Measurements from ENCODE around the gene SS18L1. TPM values are rescaled to one million over a fixed set of nuclear protein-coding genes. Genes with fewer than 3 reads are reported as not detected.

Gene SS18L1
- total RNA-seq, 1 experiment from 2014 or later, result 28.1 TPM

GRCh38 chr20:62101078-62101477 lies 42.5 kb upstream of the SS18L1 start:
- TF ChIP-seq, protein P1, sequence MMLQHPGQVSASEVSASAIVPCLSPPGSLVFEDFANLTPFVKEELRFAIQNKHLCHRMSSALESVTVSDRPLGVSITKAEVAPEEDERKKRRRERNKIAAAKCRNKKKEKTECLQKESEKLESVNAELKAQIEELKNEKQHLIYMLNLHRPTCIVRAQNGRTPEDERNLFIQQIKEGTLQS (IDR thresholded peaks at IDR 0.05), result no peak
- TF ChIP-seq ZNF274 (IDR thresholded peaks at IDR 0.05; ENCODE audit: low read depth, low read length), result no peak
- TF ChIP-seq EZH2phosphoT487 (IDR thresholded peaks at IDR 0.05; ENCODE audit: borderline replicate concordance), result no peak
- TF ChIP-seq, protein P2, sequence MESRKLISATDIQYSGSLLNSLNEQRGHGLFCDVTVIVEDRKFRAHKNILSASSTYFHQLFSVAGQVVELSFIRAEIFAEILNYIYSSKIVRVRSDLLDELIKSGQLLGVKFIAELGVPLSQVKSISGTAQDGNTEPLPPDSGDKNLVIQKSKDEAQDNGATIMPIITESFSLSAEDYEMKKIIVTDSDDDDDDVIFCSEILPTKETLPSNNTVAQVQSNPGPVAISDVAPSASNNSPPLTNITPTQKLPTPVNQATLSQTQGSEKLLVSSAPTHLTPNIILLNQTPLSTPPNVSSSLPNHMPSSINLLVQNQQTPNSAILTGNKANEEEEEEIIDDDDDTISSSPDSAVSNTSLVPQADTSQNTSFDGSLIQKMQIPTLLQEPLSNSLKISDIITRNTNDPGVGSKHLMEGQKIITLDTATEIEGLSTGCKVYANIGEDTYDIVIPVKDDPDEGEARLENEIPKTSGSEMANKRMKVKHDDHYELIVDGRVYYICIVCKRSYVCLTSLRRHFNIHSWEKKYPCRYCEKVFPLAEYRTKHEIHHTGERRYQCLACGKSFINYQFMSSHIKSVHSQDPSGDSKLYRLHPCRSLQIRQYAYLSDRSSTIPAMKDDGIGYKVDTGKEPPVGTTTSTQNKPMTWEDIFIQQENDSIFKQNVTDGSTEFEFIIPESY (IDR thresholded peaks at IDR 0.05; ENCODE audit: extremely low read depth, insufficient replicate concordance, low read length), result no peak
- no peak for TF ChIP-seq POLR2A (IDR thresholded peaks at IDR 0.05; ENCODE audit: borderline replicate concordance, extremely low read depth, insufficient read depth, insufficient read length)
- TF ChIP-seq RAD21 (IDR thresholded peaks at IDR 0.05; ENCODE audit: low read depth), result no peak
- no peak for TF ChIP-seq SRF (IDR thresholded peaks at IDR 0.05; ENCODE audit: low read depth)
- TF ChIP-seq POLR2AphosphoS5 (IDR thresholded peaks at IDR 0.05; ENCODE audit: low read depth, low read length), result no peak
- TF ChIP-seq JUND (IDR thresholded peaks at IDR 0.05), result no peak
- TF ChIP-seq, protein P3, sequence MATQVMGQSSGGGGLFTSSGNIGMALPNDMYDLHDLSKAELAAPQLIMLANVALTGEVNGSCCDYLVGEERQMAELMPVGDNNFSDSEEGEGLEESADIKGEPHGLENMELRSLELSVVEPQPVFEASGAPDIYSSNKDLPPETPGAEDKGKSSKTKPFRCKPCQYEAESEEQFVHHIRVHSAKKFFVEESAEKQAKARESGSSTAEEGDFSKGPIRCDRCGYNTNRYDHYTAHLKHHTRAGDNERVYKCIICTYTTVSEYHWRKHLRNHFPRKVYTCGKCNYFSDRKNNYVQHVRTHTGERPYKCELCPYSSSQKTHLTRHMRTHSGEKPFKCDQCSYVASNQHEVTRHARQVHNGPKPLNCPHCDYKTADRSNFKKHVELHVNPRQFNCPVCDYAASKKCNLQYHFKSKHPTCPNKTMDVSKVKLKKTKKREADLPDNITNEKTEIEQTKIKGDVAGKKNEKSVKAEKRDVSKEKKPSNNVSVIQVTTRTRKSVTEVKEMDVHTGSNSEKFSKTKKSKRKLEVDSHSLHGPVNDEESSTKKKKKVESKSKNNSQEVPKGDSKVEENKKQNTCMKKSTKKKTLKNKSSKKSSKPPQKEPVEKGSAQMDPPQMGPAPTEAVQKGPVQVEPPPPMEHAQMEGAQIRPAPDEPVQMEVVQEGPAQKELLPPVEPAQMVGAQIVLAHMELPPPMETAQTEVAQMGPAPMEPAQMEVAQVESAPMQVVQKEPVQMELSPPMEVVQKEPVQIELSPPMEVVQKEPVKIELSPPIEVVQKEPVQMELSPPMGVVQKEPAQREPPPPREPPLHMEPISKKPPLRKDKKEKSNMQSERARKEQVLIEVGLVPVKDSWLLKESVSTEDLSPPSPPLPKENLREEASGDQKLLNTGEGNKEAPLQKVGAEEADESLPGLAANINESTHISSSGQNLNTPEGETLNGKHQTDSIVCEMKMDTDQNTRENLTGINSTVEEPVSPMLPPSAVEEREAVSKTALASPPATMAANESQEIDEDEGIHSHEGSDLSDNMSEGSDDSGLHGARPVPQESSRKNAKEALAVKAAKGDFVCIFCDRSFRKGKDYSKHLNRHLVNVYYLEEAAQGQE (IDR thresholded peaks at IDR 0.05; ENCODE audit: low read depth), result no peak
- no peak overlapping the region for H2AFZ ChIP-seq (ENCODE audit: low read depth, low read length, poor library complexity, severe bottlenecking)
- ChIA-PET POLR2A (no interaction called here), RAD21 (ENCODE audit: low non-redundant PET in 1 of 2, low total read pairs in 2 of 2, uncharacterized antibody in 2 of 2, unreplicated experiment in 2 of 2) (no interaction called here), CTCF (no interaction called here)
- H3K36me3 ChIP-seq (ENCODE audit: control insufficient read depth in 1 of 2, insufficient read depth in 2 of 2, low read length in 2 of 2), result no peaks in the 10 kb centered on the region
- H3K79me2 ChIP-seq (ENCODE audit: insufficient read depth, low read length), result no peaks in the 10 kb centered on the region
- no peak overlapping the region for H3K4me2 ChIP-seq (ENCODE audit: low read length)
- peaks cover 0 to 7% of the 10 kb centered on the region in 2 experiments; a peak in 2 of 4 replicates for H3K4me1 ChIP-seq (ENCODE audit: control insufficient read depth in 1 of 2, insufficient read depth in 2 of 2, low read length in 2 of 2)
- no peak for ATAC-seq
- no peaks in the 10 kb centered on the region for H4K20me1 ChIP-seq (ENCODE audit: insufficient read depth)
- no peak overlapping the region for H3K27ac ChIP-seq (ENCODE audit: low read depth, low read length)
- no peaks in the 10 kb centered on the region for H3K9me3 ChIP-seq (ENCODE audit: control insufficient read depth in 1 of 2, insufficient read depth in 1 of 2, low read depth in 1 of 2, low read length in 2 of 2)
- H3K27me3 ChIP-seq (ENCODE audit: insufficient read depth, low read length), result no peaks in the 10 kb centered on the region
- no peak overlapping the region for H3K4me3 ChIP-seq (replicated peaks in 1 of 2; ENCODE audit: low read depth in 1 of 2, low read length in 2 of 2)
- DNase-seq (ENCODE audit: low read depth, low spot score), result no peak
- intact Hi-C loops (cut with micrococcal nuclease), result no loop called here
- no peaks in the 10 kb centered on the region for H3K9me2 ChIP-seq (ENCODE audit: insufficient read depth)
- H3K9ac ChIP-seq (ENCODE audit: low read length), result no peak overlapping the region
- no TSS peak for BruUV-seq (replicated peaks)

All from HCT116 (cell line).